Thyroid gland (tissue), 4 donors: ENCODE data around the gene LYVE1. TPM values are rescaled to one million over a fixed set of nuclear protein-coding genes. Genes with fewer than 3 reads are reported as not detected.

Experiments
- DNase-seq, 2 donors: peaks; one replicate each; pipeline ENCODE4 v3.0.0-alpha.2; 2019
- H3K27ac ChIP-seq, 3 donors: fragments of 200-600 bp; sonication (generic); 1 replicate in 2 of 3; 2 replicates in 1 of 3; pipeline ENCODE4 v1.5.1; 2016 to 2019; ENCODE audit warnings: mild to moderate bottlenecking in 1 of 3, moderate library complexity in 1 of 3
- H3K27me3 ChIP-seq: fragments of 200-600 bp; sonication (generic); one replicate; pipeline ENCODE4 v1.5.1; 2019
- H3K36me3 ChIP-seq, 2 donors: fragments of 200-600 bp; sonication (generic); one replicate each; pipeline ENCODE4 v1.5.1; 2016 to 2019
- H3K4me1 ChIP-seq, 2 donors: fragments of 200-600 bp; sonication (generic); one replicate each; pipeline ENCODE4 v1.5.1; 2017 to 2019
- H3K4me3 ChIP-seq, 3 donors: fragments of 200-600 bp; sonication (generic); replicated peaks in 1 of 3; 1 replicate in 2 of 3; 2 replicates in 1 of 3; pipeline ENCODE4 v1.5.1; 2016; ENCODE audit warnings: mild to moderate bottlenecking in 1 of 3
- H3K9me3 ChIP-seq: fragments of 200-600 bp; sonication (generic); one replicate; pipeline ENCODE4 v1.5.1; 2017
- CTCF ChIP-seq, 6 experiments: fragments of 200-600 bp in 3 of 6; fragments of 450-650 bp in 3 of 6; sonication (generic) in 3 of 6; IDR thresholded peaks; one replicate each; pipeline ENCODE4 v1.5.1; 2016 to 2019; ENCODE audit warnings: antibody characterized with exemption in 6 of 6, mild to moderate bottlenecking in 2 of 6, inconsistent platforms in 1 of 6, moderate library complexity in 1 of 6
- POLR2A ChIP-seq, 2 donors: fragments of 450-650 bp; IDR thresholded peaks; one replicate each; pipeline ENCODE4 v1.6.1; 2017; ENCODE audit warnings: antibody characterized with exemption in 2 of 2, mild to moderate bottlenecking in 2 of 2, moderate library complexity in 1 of 2
- WGBS, 2 donors: methylation state at CpG; one replicate each; pipeline ENCODE4 v1.1.5; 2017; 5-methylcytosine and 5-hydroxymethylcytosine counted together
- intact Hi-C: fragments of 100-400 bp; cut with DNase I; formaldehyde crosslinking; loops from one replicate; pipeline ENCODE4 v1.15.1; 2023
- total RNA-seq, 4 donors: library from RNA; depleted of rRNA; stranded (reverse); fragments of >200 nt; gene quantifications; one replicate each; pipeline ENCODE4 v1.2.3, GENCODE V29; 2016

LYVE1 gene
- total RNA-seq, 4 donors from 2014 or later = 27.2 to 185 (median 73.5) TPM

GRCh38 chr11:10537600-10537999 lies 30.9 kb downstream of the LYVE1 start:
- H3K9me3 ChIP-seq = no peaks in the 10 kb centered on the region
- intact Hi-C loops = no loop called here
- peaks cover 0 to 5% of the 10 kb centered on the region in 2 donors for H3K36me3 ChIP-seq
- no peak for DNase-seq
- TF ChIP-seq POLR2A (IDR thresholded peaks at IDR 0.05) = no peak
- TF ChIP-seq CTCF (IDR thresholded peaks at IDR 0.05) = no peak
- H3K4me1 ChIP-seq = peaks cover 6 to 7% of the 10 kb centered on the region in 2 donors
- no peak overlapping the region for H3K4me3 ChIP-seq
- no peaks in the 10 kb centered on the region for H3K27me3 ChIP-seq
- no peak overlapping the region for H3K27ac ChIP-seq

GRCh38 chr11:10534316-10534715 lies 34.1 kb downstream of the LYVE1 start:
- Histone ChIP-seq H3K4me3 (no peak overlapping the region), H3K27me3 (no peaks in the 10 kb centered on the region), H3K36me3 (peaks cover 5 to 6% of the 10 kb centered on the region in 2 donors), H3K27ac (no peak overlapping the region), H3K9me3 (no peaks in the 10 kb centered on the region), H3K4me1 (no peaks in the 10 kb centered on the region)
- WGBS, 2 donors = 83 to 84% methylated on average over 2 of the region's 2 CpGs
- no peak for DNase-seq
- intact Hi-C loops = no loop called here
- TF ChIP-seq POLR2A (IDR thresholded peaks at IDR 0.05) (no peak), CTCF (IDR thresholded peaks at IDR 0.05) (no peak)

- Histone ChIP-seq H3K4me1 (no peaks in the 10 kb centered on the region), H3K27ac (no peak overlapping the region), H3K9me3 (no peaks in the 10 kb centered on the region), H3K4me3 (no peak overlapping the region), H3K27me3 (no peaks in the 10 kb centered on the region), H3K36me3 (peaks cover 5 to 12% of the 10 kb centered on the region in 2 donors)
- DNase-seq = no peak
- TF ChIP-seq POLR2A (IDR thresholded peaks at IDR 0.05) (no peak), CTCF (IDR thresholded peaks at IDR 0.05) (no peak)
- intact Hi-C loops = no loop called here
Observed at GRCh38 chr11:10533323-10533722, 35.1 kb downstream of the LYVE1 start.

GRCh38 chr11:10532526-10532925 lies 35.9 kb downstream of the LYVE1 start:
- Histone ChIP-seq H3K4me1 (no peaks in the 10 kb centered on the region), H3K4me3 (no peak overlapping the region), H3K36me3 (peaks cover 6 to 12% of the 10 kb centered on the region in 2 donors), H3K9me3 (no peaks in the 10 kb centered on the region), H3K27me3 (no peaks in the 10 kb centered on the region), H3K27ac (no peak overlapping the region)
- TF ChIP-seq POLR2A (IDR thresholded peaks at IDR 0.05) (no peak), CTCF (IDR thresholded peaks at IDR 0.05) (no peak)
- 94 to 96% methylated on average over 2 of the region's 2 CpGs for WGBS, 2 donors
- no peak for DNase-seq
- intact Hi-C loops = no loop called here

GRCh38 chr11:10529279-10529678 lies 39.2 kb downstream of the LYVE1 start:
- no peaks in the 10 kb centered on the region for H3K27me3 ChIP-seq
- H3K9me3 ChIP-seq = no peaks in the 10 kb centered on the region
- TF ChIP-seq CTCF (IDR thresholded peaks at IDR 0.05) (no peak), POLR2A (IDR thresholded peaks at IDR 0.05) (no peak)
- no peaks in the 10 kb centered on the region for H3K4me1 ChIP-seq
- no peak for DNase-seq
- no peak overlapping the region for H3K27ac ChIP-seq
- no peak overlapping the region for H3K4me3 ChIP-seq
- WGBS, 2 donors = 77 to 87% methylated on average over 2 of the region's 2 CpGs
- intact Hi-C loops = no loop called here
- H3K36me3 ChIP-seq = peaks cover 11 to 20% of the 10 kb centered on the region in 2 donors
